Mammary epithelial cell (primary cell): ENCODE results near the gene NR2E1.

ENCODE experiments used
- CTCF ChIP-seq, 2 donors: IDR thresholded peaks in 1 of 2; conservative IDR thresholded peaks in 1 of 2; 2 replicates each; pipeline ENCODE4 v1.5.1; 2011 to 2012; ENCODE audit warnings: inconsistent platforms in 2 of 2, low read length in 2 of 2, mild to moderate bottlenecking in 2 of 2, control low read depth in 1 of 2, low read depth in 1 of 2; ENCODE audit not compliant: insufficient read depth in 1 of 2; ENCODE audit errors: extremely low read depth in 1 of 2
- EZH2 ChIP-seq: IDR thresholded peaks from 2 replicates; pipeline ENCODE4 v1.6.1; 2012; ENCODE audit warnings: low read length, inconsistent platforms, borderline replicate concordance

- TF ChIP-seq CTCF (conservative IDR thresholded peaks at IDR 0.05 in 1 of 2, IDR thresholded peaks at IDR 0.05 in 1 of 2; ENCODE audit: extremely low read depth in 1 of 2, insufficient read depth in 1 of 2, low read depth in 1 of 2, low read length in 2 of 2) = no peak
- TF ChIP-seq EZH2 = no peak
Observed at GRCh38 chr6:108164543-108164814, 1.3 kb upstream of the NR2E1 start.
